SK-N-SH (cell line): ENCODE results near the gene ACACB. TPM values are rescaled to one million over a fixed set of nuclear protein-coding genes. Genes with fewer than 3 reads are reported as not detected.

Experiments used
- CTCF ChIA-PET: fragments of 300-600, 350-600 bp; formaldehyde crosslinking; extraction: SDS; loops from one replicate; lab custom pipeline; 2021; lab: Yijun Ruan, JAX
- POLR2A ChIA-PET: fragments of 350-600 bp; sonication (Branson Sonifier 250); formaldehyde crosslinking; extraction: SDS; loops from one replicate; lab custom pipeline; 2020; ENCODE audit warnings: antibody characterized with exemption, inconsistent platforms; lab: Yijun Ruan, JAX
- DNase-seq: peaks from one replicate; pipeline ENCODE4 v3.0.0; 2012
- H2AFZ ChIP-seq: fragments of 200-600 bp; sonication (generic); 2 replicates; pipeline ENCODE4 v1.8.1; 2016; ENCODE audit warnings: antibody characterized with exemption, mild to moderate bottlenecking, low read depth
- H3F3A ChIP-seq: fragments of 200-600 bp; sonication (generic); replicated peaks from 2 replicates; pipeline ENCODE3; 2016; ENCODE audit warnings: antibody characterized with exemption, mild to moderate bottlenecking; ENCODE audit not compliant: insufficient read depth
- H3K27ac ChIP-seq, 2 experiments: fragments of 200-500 bp in 1 of 2; fragments of 200-600 bp in 1 of 2; sonication (Bioruptor generic) in 1 of 2; sonication (generic), shearing (Covaris generic) in 1 of 2; 2 replicates each; pipeline versions ENCODE4 v1.5.1 to v1.6.1; 2014 to 2016; ENCODE audit warnings: low read depth in 2 of 2, inconsistent platforms in 1 of 2, low read length in 1 of 2, mild to moderate bottlenecking in 1 of 2, mixed read lengths in 1 of 2
- H3K27me3 ChIP-seq: fragments of 200-600 bp; sonication (generic), shearing (Covaris generic); 2 replicates; pipeline ENCODE4 v1.6.1; 2016; ENCODE audit warnings: mixed run types; ENCODE audit not compliant: insufficient read depth
- H3K36me3 ChIP-seq, 2 experiments: fragments of 200-500 bp in 1 of 2; fragments of 200-600 bp in 1 of 2; sonication (Bioruptor generic) in 1 of 2; sonication (generic) in 1 of 2; replicated peaks in 1 of 2; 2 replicates each; pipeline versions ENCODE3 to v1.5.1; 2014 to 2016; ENCODE audit warnings: low read length in 1 of 2, mild to moderate bottlenecking in 1 of 2; ENCODE audit not compliant: insufficient read depth in 2 of 2, control insufficient read depth in 1 of 2
- H3K4me1 ChIP-seq, 2 experiments: fragments of 200-500 bp in 1 of 2; fragments of 200-600 bp in 1 of 2; sonication (Bioruptor generic) in 1 of 2; sonication (generic), shearing (Covaris generic) in 1 of 2; 2 replicates each; pipeline versions ENCODE4 v1.5.1 to v1.6.1; 2014 to 2016; ENCODE audit warnings: low read depth in 1 of 2, low read length in 1 of 2, mixed run types in 1 of 2; ENCODE audit not compliant: insufficient read depth in 2 of 2, control insufficient read depth in 1 of 2
- H3K4me2 ChIP-seq: fragments of 200-600 bp; sonication (generic), shearing (Covaris generic); 2 replicates; pipeline ENCODE4 v1.6.1; 2017; ENCODE audit warnings: mixed run types
- H3K4me3 ChIP-seq, 2 experiments: fragments of 200-500 bp in 1 of 2; fragments of 200-600 bp in 1 of 2; sonication (Bioruptor generic) in 1 of 2; sonication (generic), shearing (Covaris generic) in 1 of 2; 2 replicates each; pipeline versions ENCODE4 v1.5.1 to v1.8.1; 2014 to 2016; ENCODE audit warnings: low read depth in 2 of 2, inconsistent platforms in 1 of 2, low read length in 1 of 2, mild to moderate bottlenecking in 1 of 2, mixed read lengths in 1 of 2, moderate library complexity in 1 of 2
- H3K79me2 ChIP-seq: fragments of 200-600 bp; sonication (generic); 2 replicates; pipeline ENCODE4 v1.8.1; 2017; ENCODE audit warnings: mild to moderate bottlenecking; ENCODE audit not compliant: insufficient read depth
- H3K9ac ChIP-seq: fragments of 200-600 bp; sonication (generic); 2 replicates; pipeline ENCODE4 v1.6.1; 2017; ENCODE audit warnings: mixed run types
- H3K9me2 ChIP-seq: fragments of 200-600 bp; sonication (generic); 2 replicates; pipeline ENCODE4 v1.6.1; 2017; ENCODE audit warnings: mixed run types
- H3K9me3 ChIP-seq: fragments of 200-600 bp; sonication (generic); 2 replicates; pipeline ENCODE4 v1.6.1; 2017; ENCODE audit warnings: mixed run types, mild to moderate bottlenecking, moderate library complexity
- H4K20me1 ChIP-seq: fragments of 200-600 bp; sonication (generic); 2 replicates; pipeline ENCODE4 v1.6.1; 2017; ENCODE audit warnings: mild to moderate bottlenecking, mixed run types; ENCODE audit not compliant: insufficient read depth
- CHD2 ChIP-seq: fragments of 150-350 bp; IDR thresholded peaks from 2 replicates; pipeline ENCODE4 v1.6.1; 2018; ENCODE audit warnings: low read length; ENCODE audit not compliant: partially characterized antibody
- EP300 ChIP-seq, 2 experiments: IDR thresholded peaks; 2 replicates each; pipeline versions ENCODE4 v1.4.0 to v1.6.1; 2012; ENCODE audit warnings: borderline replicate concordance in 1 of 2, low read depth in 1 of 2, low read length in 1 of 2
- FOXJ3 ChIP-seq: sonication (generic); formaldehyde crosslinking; IDR thresholded peaks from 2 replicates; pipeline ENCODE4 v1.5.1; 2020; ENCODE audit warnings: mild to moderate bottlenecking, missing genetic modification reagents
- GABPA ChIP-seq: IDR thresholded peaks from 2 replicates; pipeline ENCODE4 v1.4.0; 2012; ENCODE audit warnings: low read depth, mild to moderate bottlenecking
- GATA2 ChIP-seq: sonication (generic); formaldehyde crosslinking; IDR thresholded peaks from 2 replicates; pipeline ENCODE4 v1.5.0; 2020; ENCODE audit warnings: mild to moderate bottlenecking, missing genetic modification reagents
- JUND ChIP-seq: IDR thresholded peaks from 2 replicates; pipeline ENCODE4 v1.4.0; 2012
- MEF2A ChIP-seq: IDR thresholded peaks from 2 replicates; pipeline ENCODE4 v1.4.0; 2012; ENCODE audit warnings: low read depth, borderline replicate concordance
- NRF1 ChIP-seq: IDR thresholded peaks from 2 replicates; pipeline ENCODE4 v1.6.1; 2012; ENCODE audit warnings: low read depth, mild to moderate bottlenecking, low read length
- POLR2AphosphoS5 ChIP-seq: IDR thresholded peaks from 2 replicates; pipeline ENCODE4 v1.6.1; 2012; ENCODE audit warnings: low read depth, low read length
- RFX5 ChIP-seq: IDR thresholded peaks from 2 replicates; pipeline ENCODE4 v1.6.1; 2012; ENCODE audit warnings: mild to moderate bottlenecking, improper control_type of control experiment, low read length
- RXRA ChIP-seq: IDR thresholded peaks from 2 replicates; pipeline ENCODE4 v1.4.0; 2012; ENCODE audit warnings: low read depth, mild to moderate bottlenecking, borderline replicate concordance
- SMC3 ChIP-seq: IDR thresholded peaks from 2 replicates; pipeline ENCODE4 v1.6.1; 2012; ENCODE audit warnings: low read depth, low read length, improper control_type of control experiment
- TAF1 ChIP-seq: IDR thresholded peaks from 2 replicates; pipeline ENCODE4 v1.6.1; 2012; ENCODE audit warnings: low read depth, mild to moderate bottlenecking, low read length, moderate library complexity, borderline replicate concordance
- ZBTB33 ChIP-seq: IDR thresholded peaks from 2 replicates; pipeline ENCODE4 v1.4.0; 2012; ENCODE audit warnings: low read depth, borderline replicate concordance
- WGBS: methylation state at CpG from one replicate; pipeline ENCODE4 v1.1.6; 2017; ENCODE audit warnings: low lambda C conversion rate; 5-methylcytosine and 5-hydroxymethylcytosine counted together
- polyA plus RNA-seq, 3 experiments: library from polyadenylated mRNA; depleted of rRNA; stranded (reverse); fragments of >200 nt; gene quantifications; 2 replicates each; pipeline ENCODE4 v1.2.3, GENCODE V29; 2012
- TF ChIP-seq, protein P1 (sequence below): IDR thresholded peaks from 2 replicates; pipeline ENCODE4 v1.6.1; 2012; ENCODE audit warnings: mild to moderate bottlenecking, low read depth, low read length, moderate library complexity

The ACACB gene
- polyA plus RNA-seq, 1 of the 3 experiments (the other 2 are of a cell fraction): 6.1 TPM

DNA sequence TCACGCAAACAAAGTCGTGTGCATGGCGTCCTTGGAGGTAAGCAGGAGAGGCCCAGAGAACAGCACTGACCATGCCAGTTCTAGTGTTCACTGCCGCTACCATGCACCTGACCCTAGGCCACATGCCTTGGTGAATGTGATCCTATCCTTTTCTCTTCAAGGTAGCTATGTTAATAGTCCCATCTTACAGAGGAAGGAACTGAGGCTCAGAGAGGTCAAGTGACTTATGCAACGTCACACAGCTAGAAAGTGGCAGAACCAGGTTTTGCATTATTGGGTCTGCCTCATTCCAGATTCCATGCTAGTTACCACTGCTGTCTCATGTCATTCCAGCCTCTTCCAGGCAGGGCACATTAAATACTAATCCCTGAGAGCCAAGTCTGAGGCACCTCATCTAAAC is 107.5 kb downstream of the ACACB start:
- H3K4me2 ChIP-seq: no peak overlapping the region
- no peak overlapping the region for H3K27ac ChIP-seq
- 92% methylated on average over 5 of the region's 5 CpGs for WGBS
- H2AFZ ChIP-seq: no peak overlapping the region
- POLR2A ChIA-PET: no interaction called here
- TF ChIP-seq MEF2A (no peak), ZBTB33 (no peak), NRF1 (no peak), TAF1 (no peak), RXRA (no peak)
- H3K9ac ChIP-seq: no peak overlapping the region
- H4K20me1 ChIP-seq: no peaks in the 10 kb centered on the region
- CTCF ChIA-PET: interaction anchor here (0.8 to 1.5 kb wide), 2 partner anchors 112 kb away, joined by 3 read pairs; no protein-coding TSS in a partner anchor
- H3K4me3 ChIP-seq: no peak overlapping the region
- H3K4me1 ChIP-seq: no peaks in the 10 kb centered on the region; a peak in 1 of 4 replicates
- no peaks in the 10 kb centered on the region for H3F3A ChIP-seq
- no peaks in the 10 kb centered on the region for H3K27me3 ChIP-seq
- no peaks in the 10 kb centered on the region for H3K9me2 ChIP-seq
- no peaks in the 10 kb centered on the region for H3K79me2 ChIP-seq
- DNase-seq: no peak
- no peaks in the 10 kb centered on the region for H3K9me3 ChIP-seq
- peaks cover 2 to 3% of the 10 kb centered on the region in 2 experiments for H3K36me3 ChIP-seq

DNA sequence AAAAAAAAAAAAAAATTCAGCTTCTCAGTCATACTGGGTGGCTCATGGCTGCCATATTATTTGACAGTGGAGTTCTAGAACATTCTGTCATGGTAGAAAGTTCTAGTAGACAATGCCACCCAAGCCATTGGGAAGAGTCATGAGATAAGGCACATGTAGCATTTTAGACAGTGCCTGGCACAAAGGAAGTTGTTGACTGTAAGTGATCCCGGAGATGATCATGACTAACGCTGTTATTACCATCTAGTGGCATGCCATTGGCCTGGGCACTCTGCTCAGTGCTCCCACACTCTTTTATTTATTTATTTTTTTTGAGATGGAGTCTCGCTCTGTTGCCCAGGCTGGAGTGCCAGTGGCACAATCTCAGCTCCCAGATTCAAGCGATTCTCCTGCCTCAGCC is 112.3 kb downstream of the ACACB start:
- Histone ChIP-seq H3K4me1 (no peaks in the 10 kb centered on the region), H3K9ac (no peak overlapping the region), H3F3A (no peaks in the 10 kb centered on the region), H3K27ac (no peak overlapping the region), H3K79me2 (no peaks in the 10 kb centered on the region), H3K27me3 (no peaks in the 10 kb centered on the region), H4K20me1 (no peaks in the 10 kb centered on the region), H3K4me3 (no peak overlapping the region), H3K4me2 (no peak overlapping the region), H2AFZ (no peak overlapping the region), H3K36me3 (peaks cover 0 to 2% of the 10 kb centered on the region in 2 experiments), H3K9me2 (no peaks in the 10 kb centered on the region), H3K9me3 (no peaks in the 10 kb centered on the region)
- CTCF ChIA-PET: no interaction called here
- 90% methylated on average over 4 of the region's 4 CpGs for WGBS
- TF ChIP-seq JUND (no peak), GATA2 (CRISPR knock-in tag) (no peak), EP300 (IDR thresholded peaks at IDR 0.05; ENCODE audit: borderline replicate concordance in 1 of 2, low read depth in 1 of 2, low read length in 1 of 2) (no peak), SMC3 (no peak), GABPA (no peak), RXRA (no peak), POLR2AphosphoS5 (no peak), CHD2 (no peak), RFX5 (no peak), FOXJ3 (CRISPR knock-in tag) (no peak)
- TF ChIP-seq, protein P1, sequence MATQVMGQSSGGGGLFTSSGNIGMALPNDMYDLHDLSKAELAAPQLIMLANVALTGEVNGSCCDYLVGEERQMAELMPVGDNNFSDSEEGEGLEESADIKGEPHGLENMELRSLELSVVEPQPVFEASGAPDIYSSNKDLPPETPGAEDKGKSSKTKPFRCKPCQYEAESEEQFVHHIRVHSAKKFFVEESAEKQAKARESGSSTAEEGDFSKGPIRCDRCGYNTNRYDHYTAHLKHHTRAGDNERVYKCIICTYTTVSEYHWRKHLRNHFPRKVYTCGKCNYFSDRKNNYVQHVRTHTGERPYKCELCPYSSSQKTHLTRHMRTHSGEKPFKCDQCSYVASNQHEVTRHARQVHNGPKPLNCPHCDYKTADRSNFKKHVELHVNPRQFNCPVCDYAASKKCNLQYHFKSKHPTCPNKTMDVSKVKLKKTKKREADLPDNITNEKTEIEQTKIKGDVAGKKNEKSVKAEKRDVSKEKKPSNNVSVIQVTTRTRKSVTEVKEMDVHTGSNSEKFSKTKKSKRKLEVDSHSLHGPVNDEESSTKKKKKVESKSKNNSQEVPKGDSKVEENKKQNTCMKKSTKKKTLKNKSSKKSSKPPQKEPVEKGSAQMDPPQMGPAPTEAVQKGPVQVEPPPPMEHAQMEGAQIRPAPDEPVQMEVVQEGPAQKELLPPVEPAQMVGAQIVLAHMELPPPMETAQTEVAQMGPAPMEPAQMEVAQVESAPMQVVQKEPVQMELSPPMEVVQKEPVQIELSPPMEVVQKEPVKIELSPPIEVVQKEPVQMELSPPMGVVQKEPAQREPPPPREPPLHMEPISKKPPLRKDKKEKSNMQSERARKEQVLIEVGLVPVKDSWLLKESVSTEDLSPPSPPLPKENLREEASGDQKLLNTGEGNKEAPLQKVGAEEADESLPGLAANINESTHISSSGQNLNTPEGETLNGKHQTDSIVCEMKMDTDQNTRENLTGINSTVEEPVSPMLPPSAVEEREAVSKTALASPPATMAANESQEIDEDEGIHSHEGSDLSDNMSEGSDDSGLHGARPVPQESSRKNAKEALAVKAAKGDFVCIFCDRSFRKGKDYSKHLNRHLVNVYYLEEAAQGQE: no peak
- no peak for DNase-seq
- POLR2A ChIA-PET: no interaction called here
